HepG2 (cell line): ENCODE measurements around the gene MXRA7.

ENCODE experiments used
- MXI1 ChIP-seq: IDR thresholded peaks from 3 replicates; pipeline ENCODE4 v1.6.1; 2012; ENCODE audit warnings: low read depth, low read length, inconsistent platforms, borderline replicate concordance
- ZNF414 ChIP-seq: sonication (generic); formaldehyde crosslinking; IDR thresholded peaks from 2 replicates; pipeline ENCODE4 v1.5.0; 2020; ENCODE audit warnings: missing genetic modification reagents
- TF ChIP-seq, protein P1 (sequence below): sonication (generic); formaldehyde crosslinking; IDR thresholded peaks from 2 replicates; pipeline ENCODE4 v1.4.0; 2020; ENCODE audit warnings: missing genetic modification reagents

DNA sequence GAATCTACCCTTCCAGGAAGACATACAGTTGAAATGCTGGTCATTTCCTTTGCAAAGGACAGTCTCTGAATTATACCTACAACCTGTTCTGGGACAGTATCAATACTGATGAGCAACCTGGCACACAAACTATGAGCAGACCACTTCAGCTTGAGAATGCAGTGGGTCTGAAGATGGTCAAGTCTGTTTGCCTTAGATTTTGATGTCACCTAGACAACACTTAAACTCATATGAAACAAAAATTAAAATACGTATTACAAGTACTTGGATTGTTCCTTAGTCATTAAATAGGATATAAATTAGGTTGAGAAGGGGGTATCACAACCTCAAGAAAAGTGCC, 22.8 kb upstream of the MXRA7 start:
- TF ChIP-seq ZNF414 (no peak), MXI1 (no peak)
- TF ChIP-seq, protein P1, sequence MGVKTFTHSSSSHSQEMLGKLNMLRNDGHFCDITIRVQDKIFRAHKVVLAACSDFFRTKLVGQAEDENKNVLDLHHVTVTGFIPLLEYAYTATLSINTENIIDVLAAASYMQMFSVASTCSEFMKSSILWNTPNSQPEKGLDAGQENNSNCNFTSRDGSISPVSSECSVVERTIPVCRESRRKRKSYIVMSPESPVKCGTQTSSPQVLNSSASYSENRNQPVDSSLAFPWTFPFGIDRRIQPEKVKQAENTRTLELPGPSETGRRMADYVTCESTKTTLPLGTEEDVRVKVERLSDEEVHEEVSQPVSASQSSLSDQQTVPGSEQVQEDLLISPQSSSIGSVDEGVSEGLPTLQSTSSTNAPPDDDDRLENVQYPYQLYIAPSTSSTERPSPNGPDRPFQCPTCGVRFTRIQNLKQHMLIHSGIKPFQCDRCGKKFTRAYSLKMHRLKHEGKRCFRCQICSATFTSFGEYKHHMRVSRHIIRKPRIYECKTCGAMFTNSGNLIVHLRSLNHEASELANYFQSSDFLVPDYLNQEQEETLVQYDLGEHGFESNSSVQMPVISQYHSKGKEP = no peak
